ENCODE measurements around the gene CACHD1.
"Not testable (repeated sequence)": the region's sequence is repeated elsewhere in the genome, so short reads cannot be mapped to it uniquely, and the experiment has no call there.

CACHD1 gene

DNA sequence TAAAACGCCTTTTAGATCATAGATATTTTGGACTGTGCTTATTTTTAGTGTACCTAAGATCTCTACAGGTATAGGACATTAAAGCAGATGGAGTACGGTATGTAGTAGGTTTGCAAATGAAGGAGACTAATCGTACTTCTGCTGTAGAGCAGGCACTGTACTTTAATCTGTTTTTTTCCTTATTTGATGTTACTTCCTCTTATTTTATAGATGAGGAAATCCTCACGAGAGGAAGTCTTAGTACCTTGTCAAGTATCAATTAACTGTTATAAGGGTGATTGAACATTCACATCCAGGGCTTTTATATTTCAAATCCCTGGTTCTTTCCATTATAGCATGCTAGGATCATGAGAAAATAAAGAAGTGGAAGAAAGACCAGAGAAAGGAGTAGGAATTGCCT, 41.1 kb downstream of the CACHD1 start:
- no peak overlapping the region for H3K4me3 ChIP-seq (ENCODE audit: low read depth, low read length)
- DNase-seq (ENCODE audit: low read depth), result no peak
- TF ChIP-seq, protein P1, sequence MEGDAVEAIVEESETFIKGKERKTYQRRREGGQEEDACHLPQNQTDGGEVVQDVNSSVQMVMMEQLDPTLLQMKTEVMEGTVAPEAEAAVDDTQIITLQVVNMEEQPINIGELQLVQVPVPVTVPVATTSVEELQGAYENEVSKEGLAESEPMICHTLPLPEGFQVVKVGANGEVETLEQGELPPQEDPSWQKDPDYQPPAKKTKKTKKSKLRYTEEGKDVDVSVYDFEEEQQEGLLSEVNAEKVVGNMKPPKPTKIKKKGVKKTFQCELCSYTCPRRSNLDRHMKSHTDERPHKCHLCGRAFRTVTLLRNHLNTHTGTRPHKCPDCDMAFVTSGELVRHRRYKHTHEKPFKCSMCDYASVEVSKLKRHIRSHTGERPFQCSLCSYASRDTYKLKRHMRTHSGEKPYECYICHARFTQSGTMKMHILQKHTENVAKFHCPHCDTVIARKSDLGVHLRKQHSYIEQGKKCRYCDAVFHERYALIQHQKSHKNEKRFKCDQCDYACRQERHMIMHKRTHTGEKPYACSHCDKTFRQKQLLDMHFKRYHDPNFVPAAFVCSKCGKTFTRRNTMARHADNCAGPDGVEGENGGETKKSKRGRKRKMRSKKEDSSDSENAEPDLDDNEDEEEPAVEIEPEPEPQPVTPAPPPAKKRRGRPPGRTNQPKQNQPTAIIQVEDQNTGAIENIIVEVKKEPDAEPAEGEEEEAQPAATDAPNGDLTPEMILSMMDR (IDR thresholded peaks at IDR 0.05; ENCODE audit: insufficient read depth, low read depth, low read length, missing control alignments), result no peak

DNA sequence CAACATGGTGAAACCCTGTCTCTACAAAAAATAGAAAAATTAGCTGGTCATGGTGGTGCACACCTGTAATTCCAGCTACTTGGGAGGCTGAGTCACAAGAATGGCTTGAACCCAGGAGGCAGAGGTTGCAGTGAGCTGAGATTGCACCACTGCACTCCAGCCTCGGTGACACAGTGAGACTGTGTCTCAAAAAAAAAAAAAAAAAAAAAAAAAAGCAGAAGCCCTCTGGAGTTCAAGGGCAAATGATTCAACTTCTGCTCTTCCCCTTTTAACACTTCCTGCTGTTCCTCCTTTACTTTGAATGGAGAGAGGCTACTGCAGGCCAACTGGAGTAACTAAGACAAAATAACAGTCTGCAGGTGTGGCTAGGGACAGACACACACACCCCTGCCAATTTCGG, 42.3 kb downstream of the CACHD1 start:
- not testable (repeated sequence) for H3K4me3 ChIP-seq (ENCODE audit: low read depth, low read length); DNase-seq (ENCODE audit: low read depth)

DNA sequence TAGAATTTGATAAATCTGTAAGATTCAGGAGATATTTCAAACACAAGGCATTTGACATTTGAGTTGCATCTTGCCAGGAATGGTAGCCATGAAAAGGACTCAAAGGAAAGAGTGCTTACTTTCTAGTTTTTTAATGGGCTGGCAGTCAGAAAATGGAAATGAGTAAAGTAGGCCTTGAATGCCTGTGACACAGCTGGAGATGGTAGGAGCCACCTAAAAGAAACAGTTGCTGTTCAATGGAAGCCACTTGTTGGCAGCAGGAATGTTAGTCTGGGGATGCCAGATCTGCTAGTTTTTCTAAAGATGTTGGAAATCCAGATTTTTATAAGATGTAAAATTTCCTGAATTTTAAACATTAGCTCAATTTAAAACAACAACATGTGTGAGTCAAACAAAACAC, 43.6 kb downstream of the CACHD1 start:
- H3K4me3 ChIP-seq (ENCODE audit: low read depth, low read length), result no peak overlapping the region

DNA sequence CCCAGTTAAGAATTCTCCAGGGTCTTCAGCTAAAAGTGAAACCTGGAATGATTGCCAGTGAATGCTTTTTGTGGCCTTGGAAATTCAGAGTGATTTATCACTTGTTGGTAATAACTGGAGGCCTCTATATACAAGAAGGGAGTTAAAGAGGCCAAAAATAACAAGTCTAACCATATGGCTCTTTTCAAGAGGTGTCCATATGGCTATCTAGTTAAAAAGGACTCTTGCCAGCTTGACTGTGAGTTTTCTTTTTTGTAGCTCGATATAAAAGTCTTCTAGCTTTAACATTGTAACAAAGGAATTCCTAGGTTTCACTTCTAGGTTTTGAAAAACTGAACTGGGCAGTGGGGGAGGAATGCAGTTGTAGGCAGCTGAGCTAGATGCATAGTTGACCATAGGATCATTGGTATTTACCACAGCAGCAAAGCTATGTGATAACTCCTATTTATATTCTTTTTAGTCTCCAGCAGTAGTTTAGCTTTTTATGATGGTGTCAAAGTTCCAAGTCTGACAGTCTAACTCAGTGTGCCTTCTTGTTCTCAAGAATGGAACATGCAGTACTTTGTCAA, 44.4 kb downstream of the CACHD1 start:
- no peak for DNase-seq (ENCODE audit: low read depth)
- TF ChIP-seq, protein P1 (IDR thresholded peaks at IDR 0.05; ENCODE audit: insufficient read depth, low read depth, low read length, missing control alignments), result no peak
- no peak overlapping the region for H3K4me3 ChIP-seq (ENCODE audit: low read depth, low read length)

More for the DNA sequence above, 43.6 kb downstream of the CACHD1 start:
- TF ChIP-seq, protein P1 (IDR thresholded peaks at IDR 0.05; ENCODE audit: insufficient read depth, low read depth, low read length, missing control alignments), result no peak
- DNase-seq (ENCODE audit: low read depth), result no peak

DNA sequence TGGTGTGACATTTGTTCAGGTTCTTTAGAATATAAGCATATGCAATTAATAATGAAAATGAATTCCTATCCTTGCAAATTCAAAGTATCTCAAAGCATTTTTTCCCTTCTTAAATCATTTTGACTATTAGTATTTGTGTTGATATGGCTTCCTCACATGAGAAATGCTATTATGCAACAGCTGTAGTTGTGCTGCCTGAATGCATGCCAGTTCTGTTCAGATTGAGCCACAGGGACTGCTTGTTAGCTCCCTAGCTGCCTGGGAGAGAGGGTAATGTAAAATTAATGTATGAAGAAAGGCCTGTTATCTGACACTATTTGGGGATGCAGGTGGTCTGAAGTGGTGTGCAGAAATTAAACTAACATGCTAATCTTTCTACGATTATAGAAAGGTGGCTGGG, 45.5 kb downstream of the CACHD1 start:
- TF ChIP-seq, protein P1 (IDR thresholded peaks at IDR 0.05; ENCODE audit: insufficient read depth, low read depth, low read length, missing control alignments), result no peak
- DNase-seq (ENCODE audit: low read depth), result no peak
- no peak overlapping the region for H3K4me3 ChIP-seq (ENCODE audit: low read depth, low read length)

DNA sequence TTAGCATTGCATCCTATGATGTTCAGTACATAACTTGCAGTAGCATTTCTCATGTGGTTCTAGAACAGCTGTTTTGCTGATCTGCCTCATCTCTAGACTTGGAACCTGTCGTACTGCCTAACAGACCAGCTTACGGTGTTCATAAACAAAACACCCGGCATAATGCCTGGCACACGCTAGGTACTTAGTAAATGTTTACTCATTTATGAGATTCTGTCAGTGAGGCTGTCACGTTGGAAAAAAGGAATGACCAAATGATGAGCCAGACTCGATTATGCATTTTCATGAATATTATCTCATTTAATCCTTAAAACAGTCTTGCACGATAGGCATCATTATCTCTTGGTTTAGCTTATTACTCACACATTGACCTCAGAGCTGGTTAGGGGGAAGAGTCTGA, 46.4 kb downstream of the CACHD1 start:
- no peak overlapping the region for H3K4me3 ChIP-seq (ENCODE audit: low read depth, low read length)
- no peak for DNase-seq (ENCODE audit: low read depth)
- TF ChIP-seq, protein P1 (IDR thresholded peaks at IDR 0.05; ENCODE audit: insufficient read depth, low read depth, low read length, missing control alignments), result no peak

DNA sequence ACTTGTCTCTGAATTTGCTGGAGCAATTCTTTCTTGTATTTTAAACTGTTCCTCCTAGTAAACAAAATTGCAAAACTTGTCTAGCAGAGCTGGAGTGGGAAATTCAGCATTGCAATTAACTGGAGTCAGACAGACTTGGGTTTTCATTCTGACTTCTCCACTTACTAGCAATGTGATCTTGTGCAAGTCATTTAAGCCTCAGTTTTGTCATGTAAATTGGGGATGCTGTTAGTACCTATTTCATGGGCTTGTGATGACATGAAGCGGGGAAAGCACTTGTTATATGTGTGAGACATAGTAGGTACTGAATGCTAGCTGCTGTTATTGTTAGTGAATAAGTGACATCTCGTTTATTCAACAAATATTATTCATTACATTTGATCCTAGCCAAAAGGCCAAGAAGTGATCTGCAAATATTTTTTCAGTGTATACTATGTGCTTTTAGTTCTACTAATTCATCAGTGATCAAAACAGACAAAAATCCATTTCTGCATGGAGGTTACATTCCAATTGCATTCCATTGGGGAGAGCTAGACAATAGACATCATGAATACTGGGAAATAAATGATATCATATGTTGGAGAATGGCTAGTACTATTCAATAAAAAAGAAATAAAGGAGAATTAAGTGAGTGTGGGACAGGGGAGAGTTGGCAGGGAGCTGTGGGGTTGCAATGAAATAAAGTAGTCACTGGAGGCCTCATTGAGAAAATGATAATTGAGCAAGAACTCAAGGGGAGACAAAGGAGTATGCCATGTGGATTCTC, 47.1 kb downstream of the CACHD1 start:
- TF ChIP-seq, protein P1 (IDR thresholded peaks at IDR 0.05; ENCODE audit: insufficient read depth, low read depth, low read length, missing control alignments), result no peak
- H3K4me3 ChIP-seq (ENCODE audit: low read depth, low read length), result no peak overlapping the region
- no peak for DNase-seq (ENCODE audit: low read depth)

Data from GM12865 (cell line).